GM19193 (cell line): ENCODE data around the gene TRIP6.

ENCODE experiments used
- POLR2A ChIP-seq: IDR thresholded peaks from 4 replicates; pipeline ENCODE4 v1.6.1; 2011; ENCODE audit not compliant: insufficient read depth, insufficient read length; ENCODE audit errors: extremely low read depth

The TRIP6 gene

DNA sequence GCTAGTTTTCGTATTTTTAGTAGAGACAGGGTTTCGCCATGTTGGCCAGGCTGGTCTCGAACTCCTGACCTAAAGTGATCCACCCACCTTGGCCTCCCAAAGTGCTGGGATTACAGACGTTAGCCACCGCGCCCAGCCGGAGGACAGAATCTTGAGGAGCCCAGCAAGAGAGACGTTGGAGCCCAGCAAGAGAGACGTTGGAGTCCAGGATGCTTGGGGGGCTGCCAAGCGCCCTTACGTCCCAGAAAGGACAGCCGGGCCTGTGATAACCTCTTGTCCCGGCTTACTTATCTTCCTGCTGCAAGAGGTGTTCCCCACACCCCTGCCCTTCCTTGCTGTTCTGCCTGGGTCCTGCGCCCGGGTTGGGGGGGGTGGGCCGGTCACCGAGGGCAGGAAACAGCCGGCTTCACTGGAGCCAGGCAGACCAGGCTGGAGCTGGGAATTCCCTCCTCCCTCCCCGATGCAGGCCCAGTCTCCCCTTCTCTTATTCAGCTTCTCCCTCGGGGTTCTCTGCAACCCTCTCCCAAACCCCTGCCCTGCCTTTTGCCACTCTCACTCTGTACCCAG is 38.0 kb upstream of the TRIP6 start:
- TF ChIP-seq POLR2A: no peak

DNA sequence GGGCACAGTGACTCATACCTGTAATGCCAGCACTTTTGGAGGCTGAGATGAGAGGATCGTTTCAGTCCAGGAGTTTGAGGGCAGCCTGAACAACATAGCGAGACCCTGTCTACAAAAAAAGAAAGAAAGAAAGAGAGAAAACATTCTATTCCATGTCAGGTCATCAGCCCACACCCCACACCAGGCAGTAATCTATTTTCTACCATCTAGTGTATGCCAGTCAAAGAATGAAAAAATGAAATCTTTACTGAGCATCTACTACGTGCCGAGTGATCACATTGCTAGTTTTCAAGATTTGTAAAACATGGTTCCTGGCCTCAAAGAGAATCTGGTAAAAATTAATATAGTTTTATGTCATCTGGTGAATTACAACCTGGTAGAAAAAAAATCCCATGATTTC is 36.8 kb upstream of the TRIP6 start:
- no peak for TF ChIP-seq POLR2A

DNA sequence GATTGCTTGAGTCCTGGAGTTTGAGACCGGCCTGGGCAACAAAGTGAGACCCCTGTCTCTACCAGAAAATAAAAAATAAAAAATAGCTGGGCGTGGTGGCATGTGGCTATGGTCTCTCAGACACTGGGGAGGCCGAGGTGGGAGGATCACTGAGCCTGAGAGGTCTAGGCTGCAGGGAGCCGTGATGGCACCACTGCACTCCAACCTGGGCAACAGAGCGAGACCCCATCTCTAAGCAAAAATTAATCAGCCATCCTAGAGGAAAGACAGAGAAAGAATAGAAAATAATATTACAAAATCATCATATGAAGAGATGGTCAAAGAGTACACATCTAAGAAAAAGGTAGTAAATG is 34.9 kb upstream of the TRIP6 start:
- TF ChIP-seq POLR2A: no peak

DNA sequence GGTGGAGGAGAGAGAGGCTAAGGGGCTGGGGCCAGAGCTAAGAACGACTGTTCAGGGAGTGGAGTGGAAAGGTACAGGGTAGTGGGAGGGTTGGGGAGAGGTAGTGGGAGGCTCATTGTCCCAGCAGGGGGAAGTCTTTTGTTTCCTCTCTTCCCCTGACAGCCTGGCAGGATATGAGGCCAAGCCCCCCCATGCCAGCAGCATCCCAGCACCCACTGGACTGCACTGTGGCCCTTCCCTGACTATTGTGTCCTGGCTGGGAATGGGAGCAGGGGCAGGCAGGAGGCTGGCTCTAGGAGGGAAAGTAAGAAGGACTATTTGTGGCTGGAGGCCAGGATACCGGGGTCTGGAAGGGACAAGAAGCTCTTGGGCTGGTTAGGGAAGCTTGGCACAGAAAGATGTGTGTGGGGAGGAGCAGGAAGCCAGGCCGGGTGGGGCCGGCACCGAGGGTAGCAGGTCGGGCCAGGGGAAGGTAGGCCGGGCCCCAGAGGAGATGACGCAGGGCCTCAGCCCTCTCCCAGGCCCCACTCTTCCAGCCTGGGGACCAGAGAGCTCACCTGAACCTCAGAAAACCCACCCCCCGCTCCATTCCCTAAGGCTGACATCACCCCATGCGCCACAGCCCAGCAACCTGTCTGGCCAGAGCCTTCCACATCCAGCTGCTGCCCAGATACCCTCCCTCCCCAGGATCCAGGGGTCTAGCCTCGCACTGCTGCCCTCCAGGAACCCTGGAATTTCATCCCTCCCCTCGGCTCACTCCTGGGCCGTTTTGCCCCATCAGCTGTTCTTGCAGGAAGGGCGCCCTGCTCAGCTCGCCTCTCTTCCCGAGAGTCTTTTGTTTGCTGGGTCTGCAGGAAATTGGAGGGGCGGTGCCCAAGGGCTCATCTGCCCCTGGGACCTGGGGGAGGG is 31.0 kb upstream of the TRIP6 start:
- no peak for TF ChIP-seq POLR2A

DNA sequence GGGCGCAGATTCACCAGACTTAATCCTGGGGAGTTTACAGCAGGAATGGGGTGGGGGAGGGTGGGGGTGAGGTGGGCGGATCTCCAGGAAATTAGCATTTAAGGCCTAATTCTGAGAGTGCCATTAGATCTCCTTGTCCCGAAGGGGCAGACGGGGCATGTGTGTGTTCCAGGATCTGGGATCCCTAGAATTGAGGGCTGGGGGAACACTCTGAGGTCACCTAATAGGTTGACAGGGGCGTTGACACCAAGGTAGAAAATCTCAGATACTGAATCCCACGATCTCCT is 30.4 kb upstream of the TRIP6 start:
- no peak for TF ChIP-seq POLR2A

DNA sequence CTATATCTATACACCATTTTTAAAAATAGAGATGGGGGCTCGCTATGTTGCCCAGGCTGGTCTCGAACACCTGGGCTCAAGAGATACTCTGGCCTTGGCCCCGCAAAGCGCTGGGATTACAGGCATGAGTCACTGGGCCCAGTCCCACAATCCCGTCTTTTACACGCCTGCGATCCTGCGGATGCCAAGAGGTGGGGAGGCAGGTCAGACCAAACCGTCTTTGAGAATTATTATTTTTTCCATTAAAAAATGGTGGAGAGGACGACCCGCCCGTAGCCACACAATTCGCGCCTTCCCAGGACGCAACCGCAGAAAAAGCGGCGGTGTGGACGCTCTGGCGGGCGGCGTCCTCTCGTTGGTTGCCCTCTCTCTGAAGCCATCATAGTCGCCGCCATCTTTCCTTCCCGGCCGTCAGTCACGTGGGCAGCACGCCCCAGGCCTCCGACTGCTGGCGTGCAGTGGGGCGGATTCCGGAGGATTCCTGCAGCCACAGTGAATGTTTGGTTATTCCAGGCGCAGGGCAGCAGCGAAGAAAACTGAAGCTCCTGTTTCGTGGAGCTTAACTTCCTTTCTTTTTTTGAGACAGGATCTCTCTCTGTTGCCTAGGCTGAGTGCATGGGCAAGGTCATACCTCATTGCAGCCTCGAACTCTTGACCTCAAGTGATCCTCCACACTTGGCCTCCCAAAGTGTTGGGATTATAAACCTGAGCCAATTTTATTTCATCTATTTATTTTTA is 29.9 kb upstream of the TRIP6 start:
- peak; percentile 46 for TF ChIP-seq POLR2A

DNA sequence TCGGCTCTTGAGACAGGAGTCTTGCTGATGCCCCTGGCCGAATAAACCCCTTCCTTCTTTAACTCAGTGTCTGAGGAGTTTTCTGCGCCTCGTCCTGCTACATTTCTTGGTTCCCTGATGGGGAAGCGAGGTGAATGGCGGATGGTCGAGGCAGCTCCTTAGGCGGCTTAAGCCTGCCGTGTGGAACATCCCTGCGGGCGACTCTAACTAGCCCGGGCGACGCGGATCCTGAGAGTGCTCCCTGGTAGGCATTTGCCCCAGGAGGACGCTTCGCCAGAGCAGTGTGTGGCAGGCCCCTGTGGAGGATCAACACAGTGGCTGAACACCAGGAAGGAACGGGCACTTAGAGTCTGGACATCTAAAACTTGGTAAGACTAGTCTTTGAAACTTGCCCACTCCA is 27.8 kb upstream of the TRIP6 start:
- TF ChIP-seq POLR2A: no peak

DNA sequence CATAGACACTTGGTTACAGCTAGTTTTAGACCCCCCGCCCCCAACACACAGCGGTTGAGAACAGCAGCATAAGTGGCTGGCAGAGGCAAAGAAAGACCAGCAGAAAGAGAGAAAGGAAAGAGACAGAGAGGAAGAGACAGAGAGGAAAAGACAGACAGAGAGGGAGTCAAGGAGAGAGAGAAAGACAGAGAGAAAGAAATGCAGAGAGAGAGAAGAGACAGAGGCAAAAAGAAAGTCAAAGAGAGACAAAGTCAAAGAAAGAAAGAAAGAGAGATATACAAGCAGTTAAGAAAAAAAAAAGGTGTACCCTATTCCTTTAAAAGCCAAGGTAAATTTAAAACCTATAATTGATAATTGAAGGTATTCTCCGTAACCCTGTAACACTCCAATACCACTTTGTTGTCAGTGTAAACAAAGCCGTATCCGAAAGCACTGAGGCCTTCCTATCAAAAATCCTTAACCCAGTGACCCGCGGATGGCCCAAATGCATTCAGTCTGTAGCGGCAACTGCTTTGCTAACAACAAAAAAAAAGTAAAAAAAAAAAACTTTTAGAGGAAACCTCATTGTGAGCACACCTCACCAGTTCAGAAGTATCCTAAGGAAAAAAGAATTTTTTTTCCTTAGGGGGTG is 26.6 kb upstream of the TRIP6 start:
- no peak for TF ChIP-seq POLR2A

DNA sequence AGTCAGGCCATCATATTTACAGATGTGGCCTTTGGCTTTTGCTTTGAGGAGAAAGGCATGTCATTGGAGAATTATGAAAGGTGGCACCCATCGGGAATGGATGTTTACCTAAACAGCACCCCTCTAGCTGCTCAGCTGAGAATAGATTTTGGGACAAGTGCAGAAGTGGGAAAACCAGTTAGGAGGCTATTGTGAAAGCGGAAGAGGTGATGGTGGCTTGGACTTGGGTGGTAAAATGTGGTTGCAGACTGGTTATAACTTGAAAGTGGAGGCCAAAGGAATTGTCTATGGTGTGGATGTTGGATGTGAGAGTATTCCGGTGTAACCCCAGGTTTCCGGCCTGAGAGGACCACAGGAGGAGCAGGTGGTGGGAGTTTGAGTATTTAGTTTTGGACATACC is 19.8 kb upstream of the TRIP6 start:
- TF ChIP-seq POLR2A: no peak

DNA sequence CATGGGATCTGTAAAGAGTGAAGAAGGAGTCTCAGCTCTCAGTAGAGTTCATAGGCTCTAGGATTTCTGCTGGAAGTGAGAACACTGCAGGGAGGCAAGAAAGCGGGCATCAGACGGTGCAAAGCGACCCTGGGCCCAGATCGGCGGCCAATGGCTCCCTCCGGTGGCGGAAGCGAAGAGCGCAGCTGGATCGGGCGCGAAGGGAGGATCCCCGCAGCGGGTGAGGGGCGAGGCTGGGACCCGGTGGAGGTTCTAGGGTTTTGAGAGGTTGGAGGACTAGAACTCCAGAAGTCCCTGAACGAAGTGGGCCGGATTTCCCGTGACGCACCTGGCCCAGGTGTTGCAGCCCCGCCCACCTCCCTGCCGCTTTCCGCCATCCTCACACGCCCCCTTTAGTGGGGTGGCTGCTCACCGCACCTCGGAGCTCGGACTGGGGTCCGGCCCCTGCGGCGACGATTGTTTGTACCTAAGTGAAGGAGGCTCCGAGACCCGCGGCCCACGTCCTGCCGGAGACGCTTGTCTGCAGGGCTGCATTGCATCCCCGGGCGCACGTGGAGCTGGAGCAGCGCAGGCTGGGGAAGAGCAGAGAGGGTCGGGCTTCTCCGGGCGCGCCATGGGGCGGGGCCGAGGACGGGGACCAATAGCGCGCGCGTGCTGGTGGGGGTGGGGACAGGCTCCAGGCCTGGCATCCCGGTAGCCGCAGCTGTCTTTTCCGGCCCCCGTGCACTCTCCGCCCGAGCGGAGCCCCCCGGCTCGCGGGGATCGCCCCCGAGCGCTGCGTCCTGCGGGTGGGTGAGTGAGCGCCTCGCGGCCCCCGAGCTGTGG is 14.9 kb upstream of the TRIP6 start, which contains the start of gene SLC12A9:
SLC12A9 (plus strand) TSS at position 666 of the 825 bp plus-strand sequence. CDS start 1,485 bp downstream, outside the sequence.
- peak; percentile 64 for TF ChIP-seq POLR2A

DNA sequence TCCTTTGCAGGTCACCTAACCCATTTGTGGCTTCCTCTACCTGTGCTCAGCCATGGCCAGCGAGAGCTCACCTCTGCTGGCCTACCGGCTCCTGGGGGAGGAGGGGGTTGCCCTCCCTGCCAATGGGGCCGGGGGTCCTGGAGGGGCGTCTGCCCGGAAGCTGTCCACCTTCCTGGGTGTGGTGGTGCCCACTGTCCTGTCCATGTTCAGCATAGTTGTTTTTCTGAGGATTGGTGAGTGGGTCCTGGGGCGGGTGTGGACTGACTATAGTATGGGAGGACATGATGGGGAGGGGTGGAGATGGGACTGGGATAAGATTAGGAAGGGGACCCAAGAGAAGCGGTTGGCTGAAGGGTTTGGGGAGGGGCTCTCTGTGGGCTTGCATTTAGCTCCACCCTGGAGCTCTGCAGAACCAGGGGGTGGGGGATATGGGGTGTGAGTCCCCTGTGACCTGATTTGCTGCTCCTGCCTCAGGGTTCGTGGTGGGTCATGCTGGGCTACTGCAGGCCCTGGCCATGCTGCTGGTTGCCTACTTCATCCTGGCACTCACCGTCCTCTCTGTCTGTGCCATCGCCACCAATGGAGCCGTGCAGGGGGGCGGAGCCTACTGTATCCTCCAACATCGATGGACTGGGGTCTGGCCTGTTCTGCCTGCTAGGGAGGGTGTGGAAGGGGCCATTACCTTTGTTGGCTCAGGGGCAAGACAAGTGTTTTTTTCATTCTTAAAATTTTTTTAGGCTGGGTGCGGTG is 12.9 kb upstream of the TRIP6 start:
- TF ChIP-seq POLR2A: no peak

DNA sequence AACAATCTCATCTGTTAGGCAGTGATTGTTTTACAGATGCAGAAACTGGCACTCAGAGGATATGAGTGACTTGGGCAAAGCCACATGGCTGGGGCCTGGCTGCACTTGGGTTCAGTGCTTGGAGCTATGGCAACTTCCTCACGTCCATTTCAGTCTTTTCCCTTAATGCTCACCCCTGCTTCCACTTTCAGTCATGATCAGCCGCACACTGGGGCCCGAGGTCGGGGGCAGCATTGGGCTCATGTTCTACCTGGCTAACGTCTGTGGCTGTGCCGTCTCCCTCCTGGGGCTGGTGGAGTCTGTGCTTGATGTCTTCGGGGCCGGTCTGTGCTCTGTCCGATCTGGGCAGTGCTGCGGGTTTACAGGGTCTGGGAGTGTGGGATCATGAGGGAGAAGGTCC is 11.7 kb upstream of the TRIP6 start:
- no peak for TF ChIP-seq POLR2A

DNA sequence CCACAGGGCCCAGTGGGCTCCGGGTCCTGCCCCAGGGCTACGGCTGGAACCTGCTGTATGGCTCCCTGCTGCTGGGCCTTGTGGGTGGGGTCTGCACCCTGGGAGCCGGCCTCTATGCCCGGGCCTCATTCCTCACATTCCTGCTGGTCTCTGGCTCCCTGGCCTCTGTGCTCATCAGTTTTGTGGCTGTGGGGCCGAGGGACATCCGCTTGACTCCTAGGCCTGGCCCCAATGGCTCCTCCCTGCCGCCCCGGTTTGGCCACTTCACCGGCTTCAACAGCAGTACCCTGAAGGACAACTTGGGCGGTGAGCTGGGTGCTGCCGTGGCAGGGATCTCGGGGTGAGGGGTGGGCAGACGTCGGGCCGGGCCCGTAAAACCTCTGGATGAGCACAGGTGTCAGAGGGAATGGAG is 10.3 kb upstream of the TRIP6 start:
- no peak for TF ChIP-seq POLR2A

DNA sequence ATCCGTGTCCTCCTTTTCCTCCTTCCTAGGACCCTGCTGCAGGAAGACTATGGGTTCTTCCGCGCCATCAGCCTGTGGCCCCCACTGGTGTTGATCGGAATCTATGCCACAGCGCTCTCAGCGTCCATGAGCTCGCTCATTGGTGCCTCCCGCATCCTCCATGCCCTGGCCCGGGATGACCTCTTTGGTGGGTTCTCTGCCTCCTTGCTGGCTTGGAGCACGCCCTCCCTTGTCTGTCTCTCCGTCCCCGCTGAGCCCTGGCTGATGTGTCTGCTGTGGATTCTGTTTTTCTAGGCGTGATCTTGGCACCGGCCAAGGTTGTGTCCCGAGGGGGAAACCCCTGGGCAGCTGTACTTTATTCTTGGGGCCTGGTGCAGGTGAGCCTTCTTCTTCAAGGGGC is 7.3 kb upstream of the TRIP6 start:
- no peak for TF ChIP-seq POLR2A
